ENCODE measurements around the gene NAALADL2.
"Not testable (repeated sequence)": the region's sequence is repeated elsewhere in the genome, so short reads cannot be mapped to it uniquely, and the experiment has no call there.

Gene NAALADL2

GRCh38 chr3:175131866-175132265, 272.7 kb downstream of the NAALADL2 start:
- not testable (repeated sequence) for DNase-seq (ENCODE audit: low read depth)

- not testable (repeated sequence) for DNase-seq (ENCODE audit: low read depth)
Observed at GRCh38 chr3:175132706-175133105, 273.6 kb downstream of the NAALADL2 start.

- no peak for DNase-seq (ENCODE audit: low read depth)
Observed at GRCh38 chr3:175144368-175144767, 285.2 kb downstream of the NAALADL2 start.

DNA sequence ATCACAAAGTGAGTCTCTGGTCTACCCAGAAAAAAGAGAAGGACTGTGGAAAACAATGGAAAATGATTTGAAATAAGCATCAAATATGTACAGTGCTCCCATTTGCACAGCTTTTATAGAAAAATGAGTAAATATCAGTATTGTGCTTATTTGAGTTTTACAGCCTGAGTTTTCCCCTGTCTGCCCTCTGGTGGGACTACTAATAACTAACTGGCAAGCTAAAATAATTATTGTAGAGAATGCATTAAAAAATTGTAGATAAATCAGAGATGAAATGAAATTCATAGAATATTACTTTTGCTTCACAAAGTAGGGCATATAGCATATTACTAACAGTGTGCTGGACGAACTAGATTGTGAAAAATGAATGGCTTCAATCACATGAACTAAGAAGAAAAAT, 287.1 kb downstream of the NAALADL2 start:
- DNase-seq (ENCODE audit: low read depth): peak; percentile 50

- DNase-seq (ENCODE audit: low read depth): no peak
Observed at GRCh38 chr3:175149675-175150074, 290.5 kb downstream of the NAALADL2 start.

DNA sequence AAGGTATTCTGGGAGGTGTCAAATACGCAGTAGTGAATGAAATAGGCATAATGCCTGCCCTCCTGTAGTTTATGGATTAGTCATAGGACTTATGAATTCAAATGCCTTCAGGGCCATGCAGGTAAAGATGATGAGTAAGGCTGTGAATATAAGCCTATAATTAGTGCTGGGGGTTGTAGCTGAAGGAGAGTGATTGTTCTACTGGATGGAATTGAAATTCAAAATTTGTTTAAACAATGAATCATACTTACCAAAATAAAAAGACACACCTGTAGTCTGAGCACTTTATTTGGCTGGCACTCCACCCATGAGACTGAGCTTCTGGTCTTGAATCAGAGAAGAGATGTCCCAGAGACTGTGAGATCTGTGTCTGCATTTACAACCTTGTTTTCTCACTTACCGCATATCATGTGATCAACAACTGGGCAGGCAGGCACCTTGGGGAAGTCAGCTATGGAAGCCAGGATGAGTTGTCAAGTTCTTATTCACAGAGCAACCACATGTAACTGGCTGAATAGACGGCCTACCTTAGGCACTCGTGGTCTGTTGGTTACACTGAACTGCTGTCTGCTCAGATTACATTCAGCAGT, 291.8 kb downstream of the NAALADL2 start:
- no peak for DNase-seq (ENCODE audit: low read depth)

DNA sequence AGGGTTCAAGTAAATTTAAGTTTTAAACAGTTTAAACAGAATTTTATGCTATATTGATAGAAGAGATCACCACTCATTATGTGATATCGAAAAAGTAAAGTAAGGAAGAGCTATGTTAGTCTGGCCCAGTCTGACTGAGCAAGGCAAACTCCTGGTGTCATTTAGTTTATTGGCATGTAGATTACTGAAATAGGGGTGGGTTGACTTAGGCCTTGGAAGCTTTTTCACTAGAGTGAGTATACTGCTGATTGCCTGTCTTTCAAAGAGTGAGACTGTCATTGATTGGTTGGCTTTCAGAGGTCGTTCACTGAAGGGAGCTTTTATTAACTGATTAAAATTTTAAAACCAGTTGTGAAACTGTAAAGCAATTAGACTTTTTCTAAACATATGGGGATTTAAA, 294.5 kb downstream of the NAALADL2 start:
- no peak for DNase-seq (ENCODE audit: low read depth)

DNA sequence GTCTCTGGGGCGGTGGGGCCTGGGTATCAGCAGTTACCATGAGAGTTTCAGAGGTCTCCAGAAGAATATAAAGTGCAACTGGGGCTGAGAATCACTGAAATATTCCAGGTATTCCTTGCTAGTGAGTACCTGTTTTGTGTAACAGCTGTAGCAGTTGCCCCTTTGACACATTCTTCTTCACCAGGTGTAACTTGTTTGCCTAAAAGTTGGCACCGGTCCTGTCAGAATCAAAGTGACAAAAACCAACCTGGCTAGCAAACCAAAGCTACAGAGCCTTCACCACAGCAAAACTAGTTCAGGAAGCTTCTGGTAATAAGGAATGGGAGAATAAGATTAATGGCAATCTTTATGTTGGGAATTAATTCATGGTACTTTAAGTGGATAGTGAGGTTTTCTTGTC, 296.0 kb downstream of the NAALADL2 start:
- DNase-seq (ENCODE audit: low read depth): no peak

GRCh38 chr3:175159202-175159601, 300.1 kb downstream of the NAALADL2 start:
- DNase-seq (ENCODE audit: low read depth): no peak

DNA sequence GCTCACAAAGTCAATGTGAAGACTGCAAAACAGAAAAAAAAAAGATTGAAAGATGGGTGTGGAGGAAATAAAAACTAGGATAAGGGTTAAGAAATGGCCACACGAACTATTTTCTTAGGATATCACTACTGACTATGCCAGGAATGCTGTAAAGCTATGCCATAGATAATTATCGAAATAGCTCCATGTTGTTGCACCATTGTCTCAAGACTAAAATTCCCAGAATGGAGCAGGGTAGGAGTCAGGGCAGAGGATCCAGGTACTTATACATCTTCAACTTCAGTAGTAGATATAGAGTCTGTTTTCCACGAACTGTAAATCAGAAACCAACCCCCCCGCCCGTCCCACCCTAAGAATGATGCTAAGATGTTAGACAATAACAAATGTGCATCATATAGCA, 302.2 kb downstream of the NAALADL2 start:
- no peak for DNase-seq (ENCODE audit: low read depth)

- no peak for DNase-seq (ENCODE audit: low read depth)
Observed at GRCh38 chr3:175163686-175164085, 304.6 kb downstream of the NAALADL2 start.

GRCh38 chr3:175173117-175173516, 314.0 kb downstream of the NAALADL2 start:
- not testable (repeated sequence) for DNase-seq (ENCODE audit: low read depth)

DNA sequence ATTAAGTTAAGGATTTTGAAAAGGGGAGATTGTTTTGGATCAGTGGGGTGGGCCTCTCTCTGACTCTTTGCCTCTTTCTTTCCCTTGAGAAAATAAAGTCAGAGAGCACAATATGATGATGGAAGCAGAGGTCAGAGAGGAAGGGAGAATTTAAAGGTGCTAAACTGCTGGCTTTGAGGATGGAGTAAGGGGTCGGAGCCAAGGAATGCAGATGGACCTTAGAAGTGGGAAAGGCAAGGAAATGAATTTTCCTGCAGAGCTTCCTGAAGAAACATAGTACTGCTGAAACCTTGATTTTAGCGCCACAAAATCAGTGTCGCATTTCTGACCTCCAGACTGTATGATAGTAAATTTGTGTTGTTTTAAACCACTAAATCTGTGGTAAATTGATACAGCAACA, 317.4 kb downstream of the NAALADL2 start:
- DNase-seq (ENCODE audit: low read depth): no peak

DNA sequence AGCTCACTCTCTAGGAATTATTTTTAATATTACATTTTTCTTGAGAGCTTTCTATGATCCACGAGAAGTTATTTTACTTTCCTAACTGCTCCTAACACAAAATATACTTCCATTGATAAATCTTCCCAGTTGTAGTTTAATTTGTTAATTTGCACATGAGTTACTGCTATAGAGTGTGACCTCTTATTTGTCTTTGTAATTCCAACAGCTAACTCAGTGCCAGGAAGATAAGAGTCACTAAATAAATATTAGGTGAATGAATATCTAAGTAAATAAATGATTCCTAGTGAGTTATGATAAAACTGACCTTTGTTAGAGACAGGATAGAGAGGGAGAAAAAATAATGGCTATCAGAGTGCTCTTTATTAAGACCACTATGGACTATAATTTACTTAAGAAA, 319.9 kb downstream of the NAALADL2 start:
- DNase-seq (ENCODE audit: low read depth): peak; percentile 49

GRCh38 chr3:175184392-175184791, 325.3 kb downstream of the NAALADL2 start:
- no peak for DNase-seq (ENCODE audit: low read depth)

DNA sequence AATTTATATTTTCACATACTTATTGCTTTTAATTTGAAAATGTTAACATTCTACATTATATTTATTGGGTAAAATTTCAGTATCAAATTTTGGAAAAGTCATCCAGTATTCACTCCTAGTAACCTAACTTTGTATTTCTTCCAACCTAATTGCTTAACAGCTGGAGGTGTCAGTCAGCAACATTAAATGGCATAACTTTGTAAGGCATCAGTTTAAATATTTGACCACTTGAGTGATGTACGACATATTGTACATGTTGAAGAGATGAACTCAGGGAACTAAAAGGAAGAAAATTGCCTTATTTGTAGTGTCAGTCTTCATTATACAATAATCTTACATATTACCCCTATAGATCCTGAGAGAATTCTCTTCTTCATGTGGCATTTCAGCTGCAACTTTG, 326.8 kb downstream of the NAALADL2 start:
- no peak for DNase-seq (ENCODE audit: low read depth)

GRCh38 chr3:175186511-175186910, 327.4 kb downstream of the NAALADL2 start:
- DNase-seq (ENCODE audit: low read depth): peak; percentile 20

DNA sequence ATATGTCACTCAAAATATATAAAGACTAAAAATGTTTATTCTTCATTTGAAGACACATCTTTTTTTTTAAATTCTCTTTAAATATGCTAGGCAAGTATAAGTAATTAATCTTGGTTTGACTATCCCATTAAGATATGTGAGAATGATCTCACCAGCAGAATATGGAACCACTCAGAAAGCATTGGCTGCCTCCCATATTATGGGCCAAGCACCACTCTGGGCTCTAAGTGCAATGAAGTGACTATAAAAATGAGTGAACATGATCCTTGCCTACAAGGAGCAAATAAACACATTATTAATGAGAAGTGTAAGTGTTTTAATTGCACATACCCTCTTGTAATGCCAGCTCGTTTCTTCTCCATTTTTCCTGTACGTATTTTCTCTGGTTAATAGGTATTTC, 328.5 kb downstream of the NAALADL2 start:
- peak; percentile 34 for DNase-seq (ENCODE audit: low read depth)

DNA sequence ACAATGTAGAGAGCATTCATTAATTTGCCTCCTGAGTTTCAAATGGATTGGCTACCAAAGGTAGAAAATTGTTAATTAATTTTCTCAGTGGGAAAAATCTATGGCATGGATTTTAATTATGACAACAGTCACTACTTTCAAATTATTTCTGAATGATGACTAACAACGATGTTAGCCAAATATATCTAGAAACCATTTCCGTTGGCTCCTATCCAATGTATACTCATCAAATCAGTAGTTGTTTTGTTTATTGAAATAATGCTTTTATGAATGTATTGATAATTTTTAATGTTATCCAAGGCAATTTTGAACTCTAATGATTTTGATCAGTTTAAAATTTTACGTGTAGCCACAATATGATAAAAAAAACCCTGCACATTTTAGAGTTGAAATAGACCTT, 333.4 kb downstream of the NAALADL2 start:
- DNase-seq (ENCODE audit: low read depth): no peak

DNA sequence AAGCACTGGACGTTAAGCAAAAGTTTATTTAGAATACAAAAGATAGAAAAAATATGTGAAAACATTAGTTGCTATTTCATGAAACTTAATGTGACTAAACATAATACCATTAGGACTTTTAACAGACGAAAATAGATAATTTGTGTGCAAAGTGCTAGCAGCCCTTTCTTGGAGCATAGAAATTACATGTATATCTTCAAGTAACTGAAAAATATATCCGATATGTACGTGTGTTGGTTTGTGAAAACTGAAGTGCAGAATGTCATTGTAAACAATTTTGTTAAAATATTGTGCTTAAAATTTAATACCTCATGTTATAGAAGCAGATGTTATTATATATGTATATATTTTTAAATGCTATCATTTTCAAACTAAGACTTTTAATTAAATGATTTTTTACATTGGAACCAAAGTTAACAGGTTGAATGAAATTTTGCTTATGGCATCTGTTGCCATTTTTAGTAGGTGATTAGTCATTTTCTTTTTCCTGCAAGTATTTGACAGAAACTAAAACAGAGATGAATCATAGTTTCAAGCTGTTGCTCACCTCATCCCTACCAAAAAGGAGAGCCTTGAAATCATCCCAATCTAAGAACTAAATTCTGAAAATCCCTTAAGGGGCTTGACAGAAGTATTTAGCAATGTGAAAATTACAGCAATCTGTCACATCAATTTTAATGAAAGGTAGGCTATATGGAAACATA, 334.8 kb downstream of the NAALADL2 start:
- DNase-seq (ENCODE audit: low read depth): peak; percentile 70

DNA sequence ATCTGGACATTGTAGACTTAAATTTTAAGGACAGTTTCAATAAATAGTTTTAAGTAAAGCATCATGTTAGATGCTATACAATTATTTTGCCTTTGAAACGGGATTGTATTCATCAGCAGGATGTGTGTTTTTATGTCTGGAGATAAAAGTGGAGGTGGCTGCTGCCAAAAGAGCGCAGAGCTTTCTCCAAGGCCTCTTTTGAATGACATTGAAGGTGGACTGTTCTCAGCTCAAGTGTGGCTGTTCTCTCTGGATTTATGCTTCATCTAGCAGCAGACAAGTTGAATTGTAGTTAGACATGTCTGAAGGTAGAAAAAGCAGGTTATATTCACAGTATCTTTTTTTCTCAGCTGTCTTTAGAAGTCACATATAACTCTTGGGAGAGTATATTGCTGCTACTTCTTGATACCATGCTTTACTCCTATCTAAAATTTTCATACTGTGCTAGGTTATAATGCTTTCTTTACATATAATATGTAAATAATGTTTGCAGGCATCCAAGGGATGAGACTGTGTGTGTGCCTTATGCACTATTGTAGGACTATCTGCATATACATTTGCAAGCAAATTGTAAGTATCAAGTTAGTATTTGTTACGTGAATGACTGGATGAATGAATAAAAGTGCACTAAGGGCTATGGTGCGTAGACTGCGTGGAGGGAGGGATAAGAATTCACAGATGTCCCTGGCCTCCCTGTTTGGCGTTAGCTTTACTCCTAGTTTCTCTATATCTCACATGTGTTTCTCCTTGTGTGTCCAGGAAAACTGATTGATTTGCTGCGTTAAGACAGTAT, 340.1 kb downstream of the NAALADL2 start:
- DNase-seq (ENCODE audit: low read depth): no peak

GRCh38 chr3:175199961-175200360, 340.8 kb downstream of the NAALADL2 start:
- DNase-seq (ENCODE audit: low read depth): peak; percentile 85

Data from EH (cell line).